H9 (cell line): ENCODE measurements around the gene JAG2. TPM values are rescaled to one million over a fixed set of nuclear protein-coding genes. Genes with fewer than 3 reads are reported as not detected.

ENCODE experiments used
- DNase-seq: peaks from one replicate; pipeline ENCODE4 v3.0.0-alpha.2; 2017
- H2AFZ ChIP-seq: one replicate; pipeline ENCODE4 v1.6.1; 2013; ENCODE audit warnings: mild to moderate bottlenecking, low read length, control low read depth, moderate library complexity
- H2AK5ac ChIP-seq: 2 replicates; pipeline ENCODE4 v1.6.1; 2013; ENCODE audit warnings: low read length, control low read depth, mixed read lengths; ENCODE audit not compliant: insufficient read length
- H2BK120ac ChIP-seq: one replicate; pipeline ENCODE4 v1.6.1; 2013; ENCODE audit warnings: low read depth, mild to moderate bottlenecking, low read length, control low read depth, inconsistent platforms; ENCODE audit not compliant: poor library complexity, severe bottlenecking
- H2BK12ac ChIP-seq: 2 replicates; pipeline ENCODE4 v1.6.1; 2013; ENCODE audit warnings: low read length, control low read depth, mixed read lengths, low read depth; ENCODE audit not compliant: insufficient read length
- H2BK15ac ChIP-seq: 2 replicates; pipeline ENCODE4 v1.6.1; 2013; ENCODE audit warnings: low read depth, low read length, control low read depth
- H2BK20ac ChIP-seq: one replicate; pipeline ENCODE4 v1.6.1; 2013; ENCODE audit warnings: low read depth, mild to moderate bottlenecking, low read length, control low read depth, inconsistent platforms; ENCODE audit not compliant: poor library complexity, severe bottlenecking
- H2BK5ac ChIP-seq: 2 replicates; pipeline ENCODE4 v1.6.1; 2013; ENCODE audit warnings: low read length, control low read depth, mixed read lengths; ENCODE audit not compliant: insufficient read length
- H3K14ac ChIP-seq: 2 replicates; pipeline ENCODE4 v1.6.1; 2013; ENCODE audit warnings: low read length, control low read depth; ENCODE audit not compliant: insufficient read depth
- H3K18ac ChIP-seq: 2 replicates; pipeline ENCODE4 v1.6.1; 2013; ENCODE audit warnings: low read depth, mild to moderate bottlenecking, mixed read lengths, low read length, control low read depth; ENCODE audit not compliant: insufficient read length
- H3K23ac ChIP-seq: 2 replicates; pipeline ENCODE4 v1.6.1; 2013; ENCODE audit warnings: low read length, control low read depth, mixed read lengths, low read depth; ENCODE audit not compliant: insufficient read length
- H3K23me2 ChIP-seq: 2 replicates; pipeline ENCODE4 v1.6.1; 2013; ENCODE audit warnings: low read depth, mild to moderate bottlenecking, mixed read lengths, low read length, control low read depth; ENCODE audit not compliant: insufficient read length, poor library complexity, severe bottlenecking
- H3K27ac ChIP-seq: 2 replicates; pipeline ENCODE4 v1.5.1; 2013; ENCODE audit warnings: low read length, control low read depth, mixed read lengths, low read depth; ENCODE audit not compliant: insufficient read length
- H3K27me3 ChIP-seq: 2 replicates; pipeline ENCODE4 v1.6.1; 2013; ENCODE audit warnings: low read length, control low read depth, inconsistent platforms; ENCODE audit not compliant: insufficient read depth
- H3K4ac ChIP-seq: 2 replicates; pipeline ENCODE4 v1.6.1; 2013; ENCODE audit warnings: low read depth, mild to moderate bottlenecking, control low read depth, inconsistent platforms, low read length, moderate library complexity
- H3K4me1 ChIP-seq: 2 replicates; pipeline ENCODE4 v1.6.1; 2013; ENCODE audit warnings: low read length, control low read depth, inconsistent platforms; ENCODE audit not compliant: insufficient read depth
- H3K4me2 ChIP-seq: 2 replicates; pipeline ENCODE4 v1.6.1; 2013; ENCODE audit warnings: low read length, control low read depth, mixed read lengths; ENCODE audit not compliant: insufficient read length, insufficient read depth
- H3K56ac ChIP-seq: 2 replicates; pipeline ENCODE4 v1.6.1; 2013; ENCODE audit warnings: low read depth, mild to moderate bottlenecking, mixed read lengths, low read length, control low read depth; ENCODE audit not compliant: insufficient read length
- H3K79me1 ChIP-seq: 2 replicates; pipeline ENCODE4 v1.6.1; 2013; ENCODE audit warnings: low read depth, mild to moderate bottlenecking, moderate library complexity, low read length, control low read depth, inconsistent platforms; ENCODE audit not compliant: insufficient read depth, poor library complexity, severe bottlenecking
- H3K79me2 ChIP-seq: 2 replicates; pipeline ENCODE4 v1.6.1; 2013; ENCODE audit warnings: low read length, control low read depth, inconsistent platforms; ENCODE audit not compliant: insufficient read depth
- H3K9ac ChIP-seq: 2 replicates; pipeline ENCODE4 v1.6.1; 2013; ENCODE audit warnings: low read length, control low read depth, mixed read lengths; ENCODE audit not compliant: insufficient read length; ENCODE audit errors: extremely low read depth
- H3K9me3 ChIP-seq: one replicate; pipeline ENCODE4 v1.6.1; 2013; ENCODE audit warnings: low read depth, low read length, inconsistent platforms; ENCODE audit not compliant: control insufficient read depth
- H3T11ph ChIP-seq: one replicate; pipeline ENCODE4 v1.6.1; 2013; ENCODE audit warnings: mild to moderate bottlenecking, low read length, control low read depth, inconsistent platforms
- H4K20me1 ChIP-seq: one replicate; pipeline ENCODE4 v1.6.1; 2013; ENCODE audit not compliant: control insufficient read depth, insufficient read length, insufficient read depth
- H4K5ac ChIP-seq: 2 replicates; pipeline ENCODE4 v1.6.1; 2013; ENCODE audit warnings: low read depth, mild to moderate bottlenecking, mixed read lengths, low read length, control low read depth; ENCODE audit not compliant: insufficient read length
- H4K8ac ChIP-seq: replicated peaks from 2 replicates; pipeline ENCODE4 v1.6.1; 2013; ENCODE audit warnings: low read length, control low read depth, mixed read lengths, low read depth; ENCODE audit not compliant: insufficient read length
- H4K91ac ChIP-seq: 2 replicates; pipeline ENCODE4 v1.6.1; 2013; ENCODE audit warnings: low read depth, mild to moderate bottlenecking, moderate library complexity, mixed read lengths, low read length, control low read depth; ENCODE audit not compliant: insufficient read length
- H3K27ac Mint-ChIP-seq, 3 experiments: 2 replicates in 2 of 3; 3 replicates in 1 of 3; pipeline ENCODE4 v1.8.0; 2020 to 2021; ENCODE audit warnings: mixed read lengths in 3 of 3, mild to moderate bottlenecking in 1 of 3, moderate library complexity in 1 of 3
- H3K27me3 Mint-ChIP-seq: 2 replicates; pipeline ENCODE4 v1.8.0; 2021; ENCODE audit warnings: low read depth, mild to moderate bottlenecking, moderate library complexity, mixed read lengths
- H3K36me3 Mint-ChIP-seq, 3 experiments: 2 replicates in 2 of 3; 3 replicates in 1 of 3; pipeline ENCODE4 v1.8.0; 2020 to 2021; ENCODE audit warnings: low read depth in 3 of 3, mixed read lengths in 3 of 3; ENCODE audit not compliant: insufficient read depth in 1 of 3
- H3K4me1 Mint-ChIP-seq, 2 experiments: 2 replicates each; pipeline ENCODE4 v1.8.0; 2020; ENCODE audit warnings: mixed read lengths in 2 of 2
- H3K4me3 Mint-ChIP-seq, 2 experiments: 2 replicates in 1 of 2; 3 replicates in 1 of 2; pipeline ENCODE4 v1.8.0; 2020 to 2021; ENCODE audit warnings: mild to moderate bottlenecking in 2 of 2, mixed read lengths in 2 of 2, moderate library complexity in 1 of 2
- H3K9me3 Mint-ChIP-seq, 2 experiments: 2 replicates in 1 of 2; 3 replicates in 1 of 2; pipeline ENCODE4 v1.8.0; 2020; ENCODE audit warnings: mild to moderate bottlenecking in 2 of 2, mixed read lengths in 2 of 2, moderate library complexity in 1 of 2
- WGBS: extraction: QIAGEN DNeasy Blood & Tissue Kit; methylation state at CpG from one replicate; pipeline ENCODE4 v1.1.7; 2013; ENCODE audit warnings: missing lambda C conversion rate, low lambda C conversion rate, mixed read lengths; ENCODE audit not compliant: insufficient read length; ENCODE audit errors: extremely low coverage; 5-methylcytosine and 5-hydroxymethylcytosine counted together
- total RNA-seq: library from RNA; stranded (reverse); gene quantifications from 2 replicates; pipeline ENCODE4 v1.2.1, GENCODE V29; 2021
- TF ChIP-seq, protein P1 (sequence below): fragments of 200-600 bp; sonication (generic); conservative IDR thresholded peaks from 3 replicates; pipeline ENCODE4 v1.8.0; 2021; ENCODE audit warnings: antibody characterized with exemption, mild to moderate bottlenecking

Gene JAG2
- total RNA-seq, 1 experiment from 2014 or later = 11.4 TPM

DNA sequence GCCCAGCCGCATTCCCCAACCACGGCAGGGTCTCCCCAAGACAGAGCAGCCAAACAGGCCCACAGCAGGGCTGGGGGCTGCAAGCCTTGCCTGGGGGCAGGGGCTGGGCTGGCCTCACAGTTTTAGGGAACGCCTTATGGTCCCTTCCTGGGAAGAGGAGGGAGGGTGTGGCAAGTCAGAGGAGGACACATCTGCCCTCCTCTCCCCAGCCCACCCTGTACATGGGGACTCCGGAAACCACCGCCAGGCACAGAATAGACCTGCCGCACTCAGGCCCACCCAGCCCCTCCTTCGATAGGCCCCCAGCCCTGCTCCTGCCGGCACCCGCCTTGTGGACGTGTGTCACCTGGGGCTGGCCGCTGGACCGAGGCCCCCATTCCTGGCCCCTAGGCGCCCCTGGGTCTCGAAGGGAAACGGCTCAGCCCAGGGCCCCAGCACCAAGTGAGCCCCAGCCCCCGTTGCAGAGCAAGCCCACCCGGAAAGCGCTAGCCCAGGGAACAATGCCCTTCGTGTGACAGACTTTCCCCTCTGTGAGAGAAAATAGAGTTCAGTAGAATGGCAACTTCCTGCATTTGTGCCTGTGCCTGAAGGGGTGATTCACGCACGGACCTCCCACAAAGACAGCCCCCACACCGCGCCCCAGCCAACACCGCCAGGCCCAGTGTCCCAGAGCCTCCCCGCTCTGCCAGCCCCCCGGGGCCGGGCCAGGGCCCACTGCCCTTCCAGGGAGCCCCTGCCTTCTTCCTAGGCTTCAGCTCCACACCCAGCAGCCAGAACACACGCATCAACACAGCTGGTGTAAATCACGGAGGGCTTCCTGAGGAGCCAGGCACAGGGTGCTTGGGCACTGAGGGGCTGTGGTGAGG is 24.5 kb upstream of the JAG2 start:
- Mint-ChIP-seq H3K27me3 (peaks cover 45% of the 10 kb centered on the region), H3K36me3 (peaks cover 2 to 6% (median 3%) of the 10 kb centered on the region in 3 experiments; a peak in 5 of 7 replicates), H3K9me3 (peaks cover 4 to 9% of the 10 kb centered on the region in 2 experiments), H3K4me1 (peaks cover 26 to 31% of the 10 kb centered on the region in 2 experiments), H3K4me3 (no peak overlapping the region), H3K27ac (no peak overlapping the region)
- no peak overlapping the region for H2BK5ac ChIP-seq
- H2BK120ac ChIP-seq = no peak overlapping the region
- H2AFZ ChIP-seq = no peak overlapping the region
- H3K9me3 ChIP-seq = no peaks in the 10 kb centered on the region
- no peaks in the 10 kb centered on the region; the same call in 1 of the 2 replicates for H3K27me3 ChIP-seq
- H2BK12ac ChIP-seq = no peak overlapping the region
- H2BK20ac ChIP-seq = no peak overlapping the region
- TF ChIP-seq, protein P1, sequence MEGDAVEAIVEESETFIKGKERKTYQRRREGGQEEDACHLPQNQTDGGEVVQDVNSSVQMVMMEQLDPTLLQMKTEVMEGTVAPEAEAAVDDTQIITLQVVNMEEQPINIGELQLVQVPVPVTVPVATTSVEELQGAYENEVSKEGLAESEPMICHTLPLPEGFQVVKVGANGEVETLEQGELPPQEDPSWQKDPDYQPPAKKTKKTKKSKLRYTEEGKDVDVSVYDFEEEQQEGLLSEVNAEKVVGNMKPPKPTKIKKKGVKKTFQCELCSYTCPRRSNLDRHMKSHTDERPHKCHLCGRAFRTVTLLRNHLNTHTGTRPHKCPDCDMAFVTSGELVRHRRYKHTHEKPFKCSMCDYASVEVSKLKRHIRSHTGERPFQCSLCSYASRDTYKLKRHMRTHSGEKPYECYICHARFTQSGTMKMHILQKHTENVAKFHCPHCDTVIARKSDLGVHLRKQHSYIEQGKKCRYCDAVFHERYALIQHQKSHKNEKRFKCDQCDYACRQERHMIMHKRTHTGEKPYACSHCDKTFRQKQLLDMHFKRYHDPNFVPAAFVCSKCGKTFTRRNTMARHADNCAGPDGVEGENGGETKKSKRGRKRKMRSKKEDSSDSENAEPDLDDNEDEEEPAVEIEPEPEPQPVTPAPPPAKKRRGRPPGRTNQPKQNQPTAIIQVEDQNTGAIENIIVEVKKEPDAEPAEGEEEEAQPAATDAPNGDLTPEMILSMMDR = no peak
- H3K79me2 ChIP-seq = no peaks in the 10 kb centered on the region
- no peak overlapping the region for H3K56ac ChIP-seq
- no peak overlapping the region for H4K91ac ChIP-seq
- H3K23ac ChIP-seq = no peak overlapping the region
- H3K23me2 ChIP-seq = no peaks in the 10 kb centered on the region
- H2BK15ac ChIP-seq = no peak overlapping the region
- H3K79me1 ChIP-seq = no peaks in the 10 kb centered on the region
- no peak overlapping the region for H4K8ac ChIP-seq
- no CpG with 5 or more reads among the region's 29 CpGs for WGBS
- no peak overlapping the region for H3K14ac ChIP-seq
- H3K4me2 ChIP-seq = no peak overlapping the region
- no peak overlapping the region for H3K18ac ChIP-seq
- H3T11ph ChIP-seq = no peak overlapping the region
- no peak overlapping the region for H3K9ac ChIP-seq
- H2AK5ac ChIP-seq = no peak overlapping the region
- no peak for DNase-seq
- no peaks in the 10 kb centered on the region; the same call in 1 of the 2 replicates for H3K4me1 ChIP-seq
- no peak overlapping the region for H3K4ac ChIP-seq
- no peak overlapping the region for H4K5ac ChIP-seq
- H4K20me1 ChIP-seq = no peaks in the 10 kb centered on the region
- H3K27ac ChIP-seq = no peak overlapping the region
